GM10248 (cell line): ENCODE results near the gene DUOXA2.

Experiments
- CTCF ChIA-PET: fragments of 300-600 bp; sonication (Branson Sonifier 250); formaldehyde crosslinking; extraction: SDS; loops from one replicate; lab custom pipeline; 2021; ENCODE audit warnings: antibody characterized with exemption; lab: Yijun Ruan, JAX
- POLR2A ChIA-PET: fragments of 350-650 bp; sonication (Branson Sonifier 250); formaldehyde crosslinking; extraction: SDS; loops from one replicate; lab custom pipeline; 2020; ENCODE audit warnings: antibody characterized with exemption; lab: Yijun Ruan, JAX
- DNase-seq: peaks from one replicate; pipeline ENCODE4 v3.0.0; 2012; ENCODE audit errors: extremely low spot score
- TF ChIP-seq, protein P1 (sequence below): IDR thresholded peaks from 2 replicates; pipeline ENCODE4 v1.5.1; 2012; ENCODE audit warnings: mild to moderate bottlenecking, low read depth; ENCODE audit errors: extremely low read depth, missing control alignments, control extremely low read depth

DUOXA2 gene

DNA sequence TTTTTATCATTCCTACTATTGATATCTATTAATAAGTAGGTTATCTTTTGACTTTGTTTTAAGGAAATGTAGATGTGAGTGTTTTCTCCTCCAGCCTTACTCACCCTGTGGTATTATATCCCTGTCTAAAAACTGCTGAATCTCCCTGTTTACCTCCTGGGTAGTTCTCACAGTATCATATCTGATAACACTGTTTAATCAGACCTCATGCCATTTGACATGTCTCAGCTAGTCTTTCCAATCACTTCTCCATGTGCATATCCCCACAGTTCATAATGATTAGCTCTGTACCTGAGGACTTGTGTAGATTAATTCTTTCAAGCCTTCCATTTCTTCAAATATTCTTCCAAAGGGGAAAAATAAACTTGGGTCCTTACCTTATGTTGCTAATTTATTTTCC is 30.9 kb upstream of the DUOXA2 start:
- TF ChIP-seq, protein P1, sequence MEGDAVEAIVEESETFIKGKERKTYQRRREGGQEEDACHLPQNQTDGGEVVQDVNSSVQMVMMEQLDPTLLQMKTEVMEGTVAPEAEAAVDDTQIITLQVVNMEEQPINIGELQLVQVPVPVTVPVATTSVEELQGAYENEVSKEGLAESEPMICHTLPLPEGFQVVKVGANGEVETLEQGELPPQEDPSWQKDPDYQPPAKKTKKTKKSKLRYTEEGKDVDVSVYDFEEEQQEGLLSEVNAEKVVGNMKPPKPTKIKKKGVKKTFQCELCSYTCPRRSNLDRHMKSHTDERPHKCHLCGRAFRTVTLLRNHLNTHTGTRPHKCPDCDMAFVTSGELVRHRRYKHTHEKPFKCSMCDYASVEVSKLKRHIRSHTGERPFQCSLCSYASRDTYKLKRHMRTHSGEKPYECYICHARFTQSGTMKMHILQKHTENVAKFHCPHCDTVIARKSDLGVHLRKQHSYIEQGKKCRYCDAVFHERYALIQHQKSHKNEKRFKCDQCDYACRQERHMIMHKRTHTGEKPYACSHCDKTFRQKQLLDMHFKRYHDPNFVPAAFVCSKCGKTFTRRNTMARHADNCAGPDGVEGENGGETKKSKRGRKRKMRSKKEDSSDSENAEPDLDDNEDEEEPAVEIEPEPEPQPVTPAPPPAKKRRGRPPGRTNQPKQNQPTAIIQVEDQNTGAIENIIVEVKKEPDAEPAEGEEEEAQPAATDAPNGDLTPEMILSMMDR, result no peak

GRCh38 chr15:45084163-45084562 is 30.0 kb upstream of the DUOXA2 start:
- CTCF ChIA-PET, result interaction anchor here (1.2 kb wide), 1 partner anchor 34 kb away, joined by 3 read pairs; no protein-coding TSS in a partner anchor
- TF ChIP-seq, protein P1, result no peak
- POLR2A ChIA-PET, result no interaction called here
- no peak for DNase-seq

More for the DNA sequence above, 30.9 kb upstream of the DUOXA2 start:
- ChIA-PET CTCF (interaction anchor here (0.9 kb wide), 1 partner anchor 10 kb away, joined by 3 read pairs; no protein-coding TSS in a partner anchor), POLR2A (no interaction called here)
- DNase-seq, result no peak

- TF ChIP-seq, protein P1, result no peak
- POLR2A ChIA-PET, result no interaction called here
- DNase-seq, result no peak
- CTCF ChIA-PET, result interaction anchor here (1.1 to 1.5 kb wide), 2 partner anchors 10 to 31 kb away, joined by 3 read pairs; no protein-coding TSS in a partner anchor
Measured at GRCh38 chr15:45087513-45087912, 26.6 kb upstream of the DUOXA2 start.

DNA sequence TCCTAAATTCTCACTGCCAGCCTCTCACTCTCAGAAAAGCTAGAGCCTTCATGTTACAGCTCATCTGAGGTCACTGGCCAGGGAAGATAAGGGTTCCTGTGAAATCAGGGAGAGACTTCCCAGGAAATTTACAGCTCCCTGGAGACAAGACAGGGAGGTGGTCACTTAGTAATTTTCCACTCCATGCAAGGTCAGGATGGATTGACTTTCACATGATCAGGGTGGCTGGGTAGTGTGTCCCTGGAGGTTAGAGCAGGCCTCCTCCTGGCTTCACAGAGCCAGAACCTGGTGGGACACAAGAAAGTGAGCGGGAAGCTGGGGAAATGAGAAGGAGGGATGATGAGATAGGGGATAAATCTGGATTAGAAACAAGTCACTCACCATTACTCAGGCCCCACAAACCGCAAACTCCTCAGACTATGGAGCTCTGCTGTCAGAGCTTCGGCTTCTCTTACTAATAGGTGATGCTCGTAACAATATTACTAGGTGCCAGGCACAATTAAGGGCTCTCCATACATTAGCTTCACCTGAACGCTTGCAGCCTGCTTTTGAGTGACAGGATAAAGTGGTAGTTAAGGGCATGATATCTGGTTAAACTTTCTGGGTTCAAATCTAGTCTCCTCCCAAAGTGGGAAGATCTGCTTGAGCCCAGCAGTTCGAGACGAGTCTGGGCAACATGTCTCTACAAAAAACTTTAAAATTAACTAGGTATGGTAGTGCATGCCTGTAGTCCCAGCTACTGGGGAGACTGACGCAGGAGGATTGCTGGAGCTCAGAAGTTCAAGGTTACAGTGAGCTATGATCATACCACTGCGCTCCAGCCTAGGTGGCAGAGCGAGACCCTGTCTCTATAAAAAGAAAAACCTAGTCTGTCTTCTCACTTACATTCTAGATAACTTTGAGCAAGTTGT is 25.1 kb upstream of the DUOXA2 start:
- CTCF ChIA-PET, result interaction anchor here (1.7 kb wide), 1 partner anchor 9 kb away, joined by 5 read pairs; no protein-coding TSS in a partner anchor
- DNase-seq, result no peak
- POLR2A ChIA-PET, result interaction anchor here (0.5 kb wide), 1 partner anchor 40 kb away, joined by 3 read pairs; no protein-coding TSS in a partner anchor
- TF ChIP-seq, protein P1, result no peak

GRCh38 chr15:45089712-45090373 is 24.3 kb upstream of the DUOXA2 start:
- POLR2A ChIA-PET, result no interaction called here
- no peak for DNase-seq
- CTCF ChIA-PET, result interaction anchor here (0.8 to 1.7 kb wide), 3 partner anchors 8 to 55 kb away, joined by 3 to 5 read pairs (median 5); no protein-coding TSS in a partner anchor
- TF ChIP-seq, protein P1, result no peak

- POLR2A ChIA-PET, result no interaction called here
- CTCF ChIA-PET, result no interaction called here
- no peak for DNase-seq
- TF ChIP-seq, protein P1, result no peak
Measured at GRCh38 chr15:45091161-45091560, 23.0 kb upstream of the DUOXA2 start.
